Tibial artery (tissue), 4 donors: ENCODE measurements around the gene SLC2A3.
A peak's percentile ranks its signal among the peaks of the same experiment; 100 is the strongest.
"Not testable (repeated sequence)": the region's sequence is repeated elsewhere in the genome, so short reads cannot be mapped to it uniquely, and the experiment has no call there.

ENCODE experiments used
- DNase-seq, 2 donors: peaks; one replicate each; pipeline ENCODE4 v3.0.0-alpha.2; 2019
- H3K27ac ChIP-seq, 2 donors: fragments of 200-600 bp; sonication (generic) in 1 of 2; 1 replicate in 1 of 2; 2 replicates in 1 of 2; pipeline ENCODE4 v1.5.1; 2018 to 2019; ENCODE audit warnings: mild to moderate bottlenecking in 1 of 2
- H3K27me3 ChIP-seq, 2 donors: fragments of 200-600 bp; sonication (generic) in 1 of 2; one replicate each; pipeline versions ENCODE4 v1.5.1 to v1.6.0; 2016 to 2019
- H3K36me3 ChIP-seq, 3 donors: fragments of 200-600 bp; sonication (generic) in 2 of 3; one replicate each; pipeline ENCODE4 v1.5.1; 2016 to 2019; ENCODE audit warnings: mild to moderate bottlenecking in 2 of 3
- H3K4me1 ChIP-seq, 4 donors: fragments of 200-600 bp; sonication (generic) in 2 of 4; 1 replicate in 3 of 4; 2 replicates in 1 of 4; pipeline ENCODE4 v1.5.1; 2016 to 2019
- H3K4me3 ChIP-seq, 2 donors: fragments of 200-600 bp; sonication (generic) in 1 of 2; 1 replicate in 1 of 2; 2 replicates in 1 of 2; pipeline ENCODE4 v1.5.1; 2018 to 2019; ENCODE audit warnings: mild to moderate bottlenecking in 2 of 2
- H3K9me3 ChIP-seq, 3 donors: fragments of 200-600 bp; sonication (generic) in 1 of 3; one replicate each; pipeline ENCODE4 v1.5.1; 2016 to 2019
- CTCF ChIP-seq, 2 experiments: fragments of 200-600 bp in 1 of 2; fragments of 450-650 bp in 1 of 2; IDR thresholded peaks; one replicate each; pipeline ENCODE4 v1.5.1; 2017 to 2019; ENCODE audit warnings: antibody characterized with exemption in 2 of 2, mild to moderate bottlenecking in 1 of 2, moderate library complexity in 1 of 2
- intact Hi-C: fragments of 100-400 bp; cut with DNase I; formaldehyde crosslinking; loops from one replicate; pipeline ENCODE4 v1.15.0; 2023; ENCODE audit warnings: low total_unique reads

Gene SLC2A3

GRCh38 chr12:7961395-7962178 lies 25.6 kb upstream of the SLC2A3 start:
- peak overlapping the region; percentile 49 to 54 for H3K4me3 ChIP-seq
- peaks cover 0 to 5% (median 2%) of the 10 kb centered on the region in 4 donors for H3K4me1 ChIP-seq
- no peaks in the 10 kb centered on the region for H3K9me3 ChIP-seq
- TF ChIP-seq CTCF (IDR thresholded peaks at IDR 0.05): no peak
- DNase-seq: no peak
- H3K36me3 ChIP-seq: no peaks in the 10 kb centered on the region
- intact Hi-C loops: no loop called here
- no peaks in the 10 kb centered on the region for H3K27me3 ChIP-seq
- H3K27ac ChIP-seq: peak overlapping the region; percentile 69 to 72

GRCh38 chr12:7959701-7960121 lies 23.7 kb upstream of the SLC2A3 start:
- peaks cover 0 to 5% (median 2%) of the 10 kb centered on the region in 4 donors for H3K4me1 ChIP-seq
- peak overlapping the region; percentile 69 to 72 for H3K27ac ChIP-seq

GRCh38 chr12:7959278-7959677 lies 23.3 kb upstream of the SLC2A3 start:
- no peaks in the 10 kb centered on the region for H3K27me3 ChIP-seq
- H3K27ac ChIP-seq: no peak overlapping the region
- intact Hi-C loops: no loop called here
- no peak for TF ChIP-seq CTCF (IDR thresholded peaks at IDR 0.05)
- H3K36me3 ChIP-seq: no peaks in the 10 kb centered on the region
- H3K9me3 ChIP-seq: no peaks in the 10 kb centered on the region
- no peak overlapping the region for H3K4me3 ChIP-seq
- no peak for DNase-seq
- H3K4me1 ChIP-seq: peaks cover 0 to 5% (median 2%) of the 10 kb centered on the region in 4 donors

More at GRCh38 chr12:7959701-7960121, 23.7 kb upstream of the SLC2A3 start:
- TF ChIP-seq CTCF (IDR thresholded peaks at IDR 0.05): no peak
- no peaks in the 10 kb centered on the region for H3K9me3 ChIP-seq
- DNase-seq: no peak
- intact Hi-C loops: no loop called here
- no peaks in the 10 kb centered on the region for H3K36me3 ChIP-seq
- H3K27me3 ChIP-seq: no peaks in the 10 kb centered on the region
- no peak overlapping the region for H3K4me3 ChIP-seq

DNA sequence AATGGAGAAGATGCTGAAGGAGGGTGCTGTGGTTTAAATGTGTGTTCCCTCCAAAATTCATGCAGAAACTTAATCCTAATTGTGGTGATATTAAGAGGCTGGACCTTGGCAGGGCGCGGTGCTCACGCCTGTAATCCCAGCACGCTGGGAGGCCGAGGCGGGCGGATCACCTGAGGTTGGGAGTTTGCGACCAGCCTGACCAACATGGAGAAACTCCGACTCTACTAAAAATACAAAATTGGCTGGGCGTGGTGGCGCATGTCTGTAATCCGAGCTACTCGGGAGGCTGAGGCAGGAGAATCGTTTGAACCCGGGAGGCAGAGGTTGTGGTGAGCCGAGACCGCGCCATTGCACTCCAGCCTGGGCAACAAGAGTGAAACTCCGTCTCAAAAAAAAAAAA lies 18.9 kb upstream of the SLC2A3 start:
- DNase-seq, H3K4me3 ChIP-seq, H3K36me3 ChIP-seq, H3K27ac ChIP-seq, H3K4me1 ChIP-seq, H3K27me3 ChIP-seq, H3K9me3 ChIP-seq, intact Hi-C loops: not testable (repeated sequence)

DNA sequence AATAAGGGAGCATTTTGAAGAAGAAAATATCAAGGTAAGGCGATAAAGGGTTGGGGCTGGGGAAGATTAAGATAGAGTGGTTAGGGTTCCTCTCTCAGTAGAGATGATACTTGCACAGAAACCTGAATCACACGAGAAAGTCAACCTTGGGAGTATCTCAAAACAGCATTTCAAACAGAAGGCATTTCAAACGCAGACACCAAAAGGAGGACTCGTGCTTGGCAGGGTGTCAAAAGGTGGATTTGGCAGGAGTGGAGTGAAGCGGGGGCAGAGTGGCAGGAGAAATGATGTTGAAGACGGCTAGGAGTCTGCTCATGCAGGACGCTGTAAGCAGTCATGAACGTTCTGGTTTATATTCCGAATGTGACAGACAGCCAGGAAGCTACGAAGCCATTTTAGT lies 18.4 kb upstream of the SLC2A3 start:
- intact Hi-C loops, H3K27me3 ChIP-seq, H3K36me3 ChIP-seq, H3K27ac ChIP-seq, DNase-seq, H3K4me3 ChIP-seq, H3K9me3 ChIP-seq, H3K4me1 ChIP-seq: not testable (repeated sequence)

- H3K36me3 ChIP-seq, H3K27me3 ChIP-seq, H3K4me3 ChIP-seq, H3K9me3 ChIP-seq, intact Hi-C loops, H3K4me1 ChIP-seq, DNase-seq, H3K27ac ChIP-seq: not testable (repeated sequence)
Observed at GRCh38 chr12:7953912-7954311, 17.9 kb upstream of the SLC2A3 start.

DNA sequence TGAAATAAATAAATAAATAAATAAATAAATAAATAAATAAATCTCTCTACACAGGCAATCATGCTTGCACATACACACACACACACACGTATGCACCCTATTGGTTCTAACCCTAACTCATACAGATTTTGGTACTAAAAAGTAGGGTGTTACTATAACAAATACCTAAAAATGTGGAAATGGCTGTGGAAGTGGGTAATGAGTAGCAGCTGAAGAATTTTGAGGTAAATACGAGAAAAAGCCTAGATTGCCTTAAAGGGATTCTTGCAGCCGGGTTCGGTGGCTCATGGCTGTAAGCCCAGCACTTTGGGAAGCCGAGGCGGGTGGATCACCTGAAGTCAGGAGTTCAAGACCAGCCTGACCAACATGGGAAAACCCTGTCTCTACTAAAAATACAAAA lies 15.7 kb upstream of the SLC2A3 start:
- Histone ChIP-seq H3K27me3 (no peaks in the 10 kb centered on the region), H3K4me3 (no peak overlapping the region), H3K36me3 (no peaks in the 10 kb centered on the region), H3K4me1 (no peaks in the 10 kb centered on the region), H3K27ac (no peak overlapping the region), H3K9me3 (no peaks in the 10 kb centered on the region)
- intact Hi-C loops: no loop called here
- no peak for TF ChIP-seq CTCF (IDR thresholded peaks at IDR 0.05)
- no peak for DNase-seq

- H3K27ac ChIP-seq, H3K4me1 ChIP-seq, H3K4me3 ChIP-seq, H3K36me3 ChIP-seq, H3K9me3 ChIP-seq, H3K27me3 ChIP-seq, intact Hi-C loops, DNase-seq: not testable (repeated sequence)
Observed at GRCh38 chr12:7950230-7950943, 14.4 kb upstream of the SLC2A3 start.
